AML-193 (cell line): ENCODE measurements around the gene MTFP1.
"Not testable (repeated sequence)": the region's sequence is repeated elsewhere in the genome, so short reads cannot be mapped to it uniquely, and the experiment has no call there.

Experiments used
- DNase-seq, 2 experiments: peaks; one replicate each; lab custom pipeline; 2025; lab: John Stamatoyannopoulos, UW

Gene MTFP1

DNA sequence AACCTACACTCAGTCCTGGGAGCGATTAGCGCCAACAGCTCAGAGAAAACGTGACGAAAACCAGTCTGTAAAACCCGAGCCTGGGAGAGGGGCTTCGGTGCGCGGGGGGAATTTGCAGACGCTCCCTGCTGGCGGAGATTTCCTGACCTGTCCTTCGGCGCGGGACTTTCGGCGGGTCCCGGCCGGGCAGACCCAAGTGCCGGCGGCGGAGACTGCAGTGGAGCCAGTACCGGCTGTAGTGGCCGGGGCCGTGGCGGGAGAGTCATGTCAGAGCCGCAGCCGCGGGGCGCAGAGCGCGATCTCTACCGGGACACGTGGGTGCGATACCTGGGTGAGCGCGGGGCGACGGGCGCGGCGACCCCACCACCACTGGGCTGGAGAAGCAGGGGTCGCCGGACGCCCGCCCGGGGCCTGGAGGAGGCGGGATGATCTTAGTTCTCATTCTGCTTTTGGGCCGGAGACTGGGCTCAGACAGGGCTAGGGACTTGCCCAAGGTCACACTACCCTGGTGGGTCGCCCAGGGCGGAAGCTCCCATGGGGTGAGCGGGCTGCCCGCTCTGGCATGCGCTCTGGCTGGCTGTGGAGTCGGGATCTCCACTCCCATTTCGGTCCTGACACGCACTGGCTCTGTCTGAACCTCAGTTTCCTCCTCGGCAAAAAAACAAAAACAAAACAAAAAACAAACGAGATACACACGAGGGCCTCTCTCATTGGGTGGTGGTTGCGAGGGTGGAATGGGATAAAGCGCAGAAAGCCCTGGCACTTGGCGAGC is at the start of gene MTFP1:
Gene MTFP1, plus strand, starts transcription at position 153 of the 772 bp plus-strand sequence. Its CDS starts 112 bp downstream, at position 265.
- peak; percentile 31 to 37 for DNase-seq

DNA sequence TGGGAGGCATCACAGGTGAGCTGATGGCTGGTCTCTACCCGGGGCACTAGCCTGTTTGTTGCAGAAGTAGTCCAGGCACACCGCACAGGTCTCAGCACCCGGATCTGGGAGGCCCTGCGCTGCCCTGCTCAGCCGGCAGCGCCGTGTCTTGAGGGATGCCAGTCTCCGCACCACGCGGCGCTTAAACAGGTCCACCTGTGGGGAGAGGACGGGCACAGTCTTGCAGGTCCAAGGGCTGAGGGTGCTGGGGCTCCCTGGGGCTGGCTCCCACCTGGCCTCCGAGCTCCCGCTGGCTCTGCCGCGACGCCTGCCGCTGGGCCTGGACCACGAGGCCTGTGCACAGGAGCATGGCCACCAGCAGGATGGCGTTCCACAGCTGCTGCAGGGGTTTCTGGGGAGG is 45.6 kb upstream of the MTFP1 start:
- DNase-seq = no peak

- DNase-seq = no peak
Measured at GRCh38 chr22:30381264-30381663, 44.3 kb upstream of the MTFP1 start.

GRCh38 chr22:30382340-30382739 is 43.2 kb upstream of the MTFP1 start:
- DNase-seq = no peak

- no peak for DNase-seq
Measured at GRCh38 chr22:30383061-30383460, 42.5 kb upstream of the MTFP1 start.

DNA sequence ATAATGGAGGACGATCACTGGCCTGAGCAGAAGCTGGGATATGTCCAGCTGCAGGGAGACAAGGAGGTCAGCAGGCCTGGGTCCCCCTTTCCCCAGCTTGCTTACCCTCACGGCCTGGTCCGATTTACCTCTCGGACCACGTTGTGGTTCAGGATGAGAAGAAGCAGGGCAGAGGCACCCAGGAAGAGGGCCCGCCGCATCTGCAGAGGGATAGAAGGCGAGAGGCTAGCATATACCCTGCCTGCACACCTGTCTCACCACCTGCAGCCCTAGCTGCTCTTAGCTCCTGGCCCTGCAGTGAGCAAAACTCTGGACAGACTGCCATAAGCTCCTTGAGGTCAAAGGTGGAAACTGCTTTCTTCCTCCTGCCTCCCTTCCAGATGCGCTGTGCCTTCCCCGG is 39.6 kb upstream of the MTFP1 start:
- no peak for DNase-seq

GRCh38 chr22:30386608-30386959 is 39.0 kb upstream of the MTFP1 start:
- no peak for DNase-seq

GRCh38 chr22:30386960-30387827 is 38.4 kb upstream of the MTFP1 start, which contains the start of gene RNF215:
Gene RNF215 (minus strand): TSS chr22:30387411. CDS start chr22:30387313, 98 bp downstream.
- peak; percentile 36 to 60 for DNase-seq

DNA sequence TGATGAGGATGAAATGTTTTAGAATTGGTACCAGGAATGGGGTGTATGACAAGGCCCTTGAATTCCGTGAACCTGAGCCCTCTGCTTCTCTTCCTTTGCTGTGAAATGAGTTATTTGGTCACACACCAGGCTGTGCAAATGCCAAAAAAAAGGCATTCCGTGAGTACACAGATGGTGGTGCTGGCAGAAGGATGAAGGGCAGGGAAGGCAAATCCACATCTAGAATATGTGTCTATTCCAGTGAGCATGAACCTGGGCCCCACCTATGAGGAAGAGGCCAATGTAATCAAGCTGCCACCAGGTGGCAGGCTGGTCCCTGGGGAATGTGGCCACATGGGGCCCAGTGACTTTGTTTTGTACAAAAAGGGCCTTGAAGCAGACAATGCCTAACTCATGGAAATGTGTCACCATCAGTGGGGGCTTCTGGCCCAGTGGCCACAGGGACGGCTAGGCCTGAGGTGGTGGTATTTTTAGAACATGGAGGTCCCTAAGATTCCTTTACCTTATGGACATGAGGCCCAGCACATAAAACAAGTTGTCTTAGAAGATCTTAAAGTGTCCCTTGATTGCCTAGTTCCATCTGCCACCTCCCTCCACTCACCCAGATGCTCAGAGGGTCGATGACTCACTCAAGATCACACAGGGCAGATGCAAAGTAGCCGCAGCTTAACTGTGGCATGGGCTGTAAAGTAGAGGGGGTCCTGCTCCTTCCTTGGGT is 34.4 kb upstream of the MTFP1 start:
- peak; percentile 62 to 77 for DNase-seq

DNA sequence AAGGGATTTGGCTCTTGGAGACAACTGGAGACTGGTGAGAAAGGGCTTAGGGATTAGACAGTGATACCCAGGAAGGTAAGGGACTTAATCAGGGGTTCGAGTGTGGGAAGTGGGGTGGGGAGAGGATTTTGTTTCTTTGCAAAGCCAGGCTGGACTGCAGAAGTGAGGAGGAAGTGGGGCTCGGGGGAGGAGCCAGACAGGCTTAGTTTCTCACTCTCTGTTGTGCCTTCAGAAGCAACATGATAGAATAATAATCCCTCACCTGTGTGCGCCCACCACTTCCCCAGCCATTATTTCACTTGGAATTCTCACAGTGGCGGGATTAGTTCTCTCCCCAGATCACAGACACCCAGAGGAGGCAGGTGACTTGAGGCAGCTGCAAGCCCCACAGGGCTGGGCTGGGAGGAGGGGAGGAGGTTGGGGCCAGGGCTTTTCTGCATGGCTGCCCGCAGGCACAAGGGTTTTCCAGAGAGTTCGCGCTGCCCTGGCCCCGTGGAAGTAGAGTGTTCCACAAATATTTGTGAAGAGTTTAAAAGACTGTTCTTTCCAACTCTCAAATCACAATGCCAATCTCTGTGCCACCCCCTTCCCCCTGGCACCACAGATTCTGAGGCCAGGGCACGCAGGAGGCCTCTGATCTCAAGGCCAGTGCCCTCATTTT is 32.8 kb upstream of the MTFP1 start:
- no peak for DNase-seq

DNA sequence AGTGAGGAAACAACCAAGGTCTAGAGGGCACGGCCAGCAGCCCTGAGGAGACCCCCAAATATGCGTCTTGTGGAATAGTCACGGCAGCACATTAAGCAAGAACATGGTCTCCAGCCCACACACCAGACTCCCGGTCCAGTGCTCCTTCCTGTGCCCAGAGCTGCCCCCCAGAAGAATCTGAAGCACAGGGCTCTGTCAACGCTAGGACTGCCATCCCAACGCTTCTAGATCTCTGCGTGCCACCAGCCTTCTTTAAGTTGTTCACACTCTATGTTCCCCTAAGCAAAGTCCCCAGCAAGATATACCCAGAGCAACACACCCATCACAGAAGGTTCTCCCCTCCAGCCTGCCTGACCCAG is 32.3 kb upstream of the MTFP1 start:
- DNase-seq = no peak

GRCh38 chr22:30393885-30394284 is 31.7 kb upstream of the MTFP1 start:
- no peak for DNase-seq

DNA sequence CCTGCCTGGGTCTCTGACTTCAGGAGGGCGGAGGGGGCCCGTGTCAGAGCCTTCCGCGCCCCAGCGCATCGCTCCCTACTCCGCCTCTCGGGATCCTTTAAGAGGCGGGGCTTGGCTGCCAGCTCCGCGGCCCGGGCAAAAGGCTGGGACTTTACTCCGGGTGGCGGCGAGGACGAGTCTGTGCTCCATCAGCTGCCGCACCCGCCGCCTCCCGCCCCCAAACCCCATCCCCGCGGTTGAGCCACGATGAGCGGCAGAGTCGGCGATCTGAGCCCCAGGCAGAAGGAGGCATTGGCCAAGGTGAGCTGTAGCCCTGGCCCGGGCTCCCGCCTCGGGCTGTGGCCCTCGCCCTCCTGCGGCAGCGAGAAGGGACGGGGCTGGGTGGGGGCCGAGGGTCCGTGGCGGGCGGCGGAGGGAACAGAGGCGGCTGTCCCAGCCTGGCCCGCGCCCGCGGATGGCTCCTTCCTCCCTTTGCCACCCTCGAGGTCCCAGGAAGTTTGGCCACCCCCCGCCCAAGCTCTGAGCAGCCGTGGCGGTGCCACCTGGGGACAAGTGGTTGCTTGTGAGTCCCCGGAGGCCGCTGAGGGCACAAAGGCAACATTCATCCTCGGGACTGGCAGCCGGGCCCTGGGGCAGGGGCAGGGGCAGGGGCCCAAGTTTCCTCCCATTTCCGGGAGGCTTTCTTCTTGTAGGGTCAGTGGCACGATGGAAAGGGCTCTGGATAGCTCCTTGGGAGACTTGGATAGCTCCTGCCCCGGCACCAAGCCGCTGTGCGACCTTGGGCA is 28.5 kb upstream of the MTFP1 start, which contains the start of gene SEC14L2:
Gene SEC14L2, plus strand, starts transcription at position 148 of the 785 bp plus-strand sequence. Its CDS starts 99 bp downstream, at position 247.
- DNase-seq = peak in 1 of 2 experiments; percentile 12

- DNase-seq = no peak
Measured at GRCh38 chr22:30397656-30398635, 27.6 kb upstream of the MTFP1 start.

- DNase-seq = no peak
Measured at GRCh38 chr22:30398685-30399680, 26.6 kb upstream of the MTFP1 start.

- no peak for DNase-seq
Measured at GRCh38 chr22:30399718-30400117, 25.9 kb upstream of the MTFP1 start.

DNA sequence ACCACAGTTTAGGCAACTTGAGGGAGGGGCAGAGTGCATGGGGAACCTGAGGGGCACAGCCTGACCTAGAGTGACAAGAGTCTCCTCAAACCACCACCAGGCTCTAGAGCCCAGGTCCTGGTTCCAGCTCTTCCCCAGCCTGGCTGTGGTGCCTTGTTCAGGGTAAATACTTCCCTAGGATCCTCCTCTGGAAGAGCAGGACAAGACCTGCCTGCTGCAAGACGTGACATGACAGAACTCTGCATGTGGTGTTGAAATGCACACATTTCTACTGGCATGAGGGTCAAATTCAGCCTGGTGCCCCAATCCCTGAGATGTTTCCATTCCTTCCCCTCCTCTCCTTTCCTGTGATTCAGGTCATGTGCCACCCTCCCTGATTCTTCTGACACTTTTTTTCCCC is 25.4 kb upstream of the MTFP1 start:
- DNase-seq = no peak

GRCh38 chr22:30401024-30401423 is 24.5 kb upstream of the MTFP1 start:
- DNase-seq = not testable (repeated sequence)
